Adrenal gland (tissue), 5 donors: ENCODE measurements around the gene UBE2O.

Source experiments
- POLR2A ChIP-seq, 2 donors: fragments of 450-650 bp; IDR thresholded peaks; one replicate each; pipeline ENCODE4 v1.6.1; 2017; ENCODE audit warnings: antibody characterized with exemption in 2 of 2, mild to moderate bottlenecking in 2 of 2, moderate library complexity in 1 of 2
- TF ChIP-seq, protein P1 (sequence below), 6 experiments: fragments of 450-650 bp in 4 of 6; fragments of 200-600 bp in 2 of 6; sonication (generic) in 1 of 6; IDR thresholded peaks; 1 replicate in 5 of 6; 2 replicates in 1 of 6; pipeline versions ENCODE4 v1.5.1 to v1.8.0; 2016 to 2021; ENCODE audit warnings: antibody characterized with exemption in 6 of 6, mild to moderate bottlenecking in 2 of 6, moderate library complexity in 1 of 6
- donor health status: DM: no; HTN: no; CAD: no.

DNA sequence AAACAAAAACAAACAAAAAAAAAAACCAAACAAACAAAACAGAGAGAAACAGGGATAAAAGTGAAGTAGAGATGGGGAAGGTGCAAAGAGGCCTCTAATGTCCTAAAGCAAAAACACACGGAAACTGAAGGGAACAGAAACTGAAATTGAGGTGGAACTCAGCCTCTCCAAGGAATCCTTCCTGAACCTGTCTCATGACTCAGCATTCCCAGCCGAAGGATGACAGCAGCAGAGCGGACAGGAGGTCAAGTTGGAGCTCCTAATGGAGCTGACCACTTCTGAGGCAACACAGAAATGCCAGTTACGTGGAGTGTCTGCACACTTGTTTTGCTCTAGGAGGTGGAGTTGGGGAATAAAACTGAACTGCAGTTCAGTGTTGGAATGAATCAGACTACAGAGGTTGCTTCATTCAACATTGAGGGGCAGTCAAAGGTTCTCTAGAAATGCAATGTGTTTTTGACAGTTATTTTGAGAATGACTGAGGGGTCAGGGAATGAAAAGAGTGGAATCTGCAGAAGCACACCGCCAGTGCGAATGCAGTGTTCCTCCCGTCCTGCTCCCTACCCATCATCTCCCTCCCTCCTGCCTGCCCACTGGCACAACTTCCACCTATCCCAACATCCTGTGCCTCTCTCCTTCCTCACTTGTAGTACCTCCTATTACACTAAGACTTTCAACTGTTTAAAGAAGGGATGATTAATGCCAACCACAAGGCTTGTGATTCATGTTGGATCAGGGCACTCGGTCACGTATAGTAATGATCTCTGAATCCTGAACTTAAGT lies 6.3 kb downstream of the UBE2O start:
- TF ChIP-seq, protein P1, sequence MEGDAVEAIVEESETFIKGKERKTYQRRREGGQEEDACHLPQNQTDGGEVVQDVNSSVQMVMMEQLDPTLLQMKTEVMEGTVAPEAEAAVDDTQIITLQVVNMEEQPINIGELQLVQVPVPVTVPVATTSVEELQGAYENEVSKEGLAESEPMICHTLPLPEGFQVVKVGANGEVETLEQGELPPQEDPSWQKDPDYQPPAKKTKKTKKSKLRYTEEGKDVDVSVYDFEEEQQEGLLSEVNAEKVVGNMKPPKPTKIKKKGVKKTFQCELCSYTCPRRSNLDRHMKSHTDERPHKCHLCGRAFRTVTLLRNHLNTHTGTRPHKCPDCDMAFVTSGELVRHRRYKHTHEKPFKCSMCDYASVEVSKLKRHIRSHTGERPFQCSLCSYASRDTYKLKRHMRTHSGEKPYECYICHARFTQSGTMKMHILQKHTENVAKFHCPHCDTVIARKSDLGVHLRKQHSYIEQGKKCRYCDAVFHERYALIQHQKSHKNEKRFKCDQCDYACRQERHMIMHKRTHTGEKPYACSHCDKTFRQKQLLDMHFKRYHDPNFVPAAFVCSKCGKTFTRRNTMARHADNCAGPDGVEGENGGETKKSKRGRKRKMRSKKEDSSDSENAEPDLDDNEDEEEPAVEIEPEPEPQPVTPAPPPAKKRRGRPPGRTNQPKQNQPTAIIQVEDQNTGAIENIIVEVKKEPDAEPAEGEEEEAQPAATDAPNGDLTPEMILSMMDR (IDR thresholded peaks at IDR 0.05) = no peak
- TF ChIP-seq POLR2A (IDR thresholded peaks at IDR 0.05) = no peak
